ENCODE results near the gene FRK.
"Not testable (repeated sequence)": the region's sequence is repeated elsewhere in the genome, so short reads cannot be mapped to it uniquely, and the experiment has no call there.

The FRK gene

GRCh38 chr6:116008470-116009243, 52.0 kb downstream of the FRK start:
- no peak for DNase-seq (ENCODE audit: low spot score)

GRCh38 chr6:116004841-116005815, 55.6 kb downstream of the FRK start:
- DNase-seq (ENCODE audit: low spot score): no peak

GRCh38 chr6:116003668-116004067, 57.0 kb downstream of the FRK start:
- no peak for DNase-seq (ENCODE audit: low spot score)

- no peak for DNase-seq (ENCODE audit: low spot score)
Measured at GRCh38 chr6:116002756-116003155, 57.9 kb downstream of the FRK start.

GRCh38 chr6:115999235-115999634, 61.5 kb downstream of the FRK start:
- DNase-seq (ENCODE audit: low spot score): peak; percentile 11

- DNase-seq (ENCODE audit: low spot score): no peak
Measured at GRCh38 chr6:115997990-115998585, 62.6 kb downstream of the FRK start.

- no peak for DNase-seq (ENCODE audit: low spot score)
Measured at GRCh38 chr6:115986026-115986425, 74.7 kb downstream of the FRK start.

- DNase-seq (ENCODE audit: low spot score): no peak
Measured at GRCh38 chr6:115984809-115985208, 75.9 kb downstream of the FRK start.

GRCh38 chr6:115983998-115984397, 76.7 kb downstream of the FRK start:
- no peak for DNase-seq (ENCODE audit: low spot score)

- DNase-seq (ENCODE audit: low spot score): no peak
Measured at GRCh38 chr6:115982453-115982852, 78.2 kb downstream of the FRK start.

GRCh38 chr6:115977220-115977619, 83.5 kb downstream of the FRK start:
- no peak for DNase-seq (ENCODE audit: low spot score)

- no peak for DNase-seq (ENCODE audit: low spot score)
Measured at GRCh38 chr6:115976321-115976870, 84.3 kb downstream of the FRK start.

GRCh38 chr6:115972679-115973078, 88.0 kb downstream of the FRK start:
- DNase-seq (ENCODE audit: low spot score): no peak

GRCh38 chr6:115971785-115972184, 88.9 kb downstream of the FRK start:
- DNase-seq (ENCODE audit: low spot score): no peak

- no peak for DNase-seq (ENCODE audit: low spot score)
Measured at GRCh38 chr6:115969930-115970273, 90.8 kb downstream of the FRK start.

GRCh38 chr6:115969207-115969929, 91.3 kb downstream of the FRK start:
- DNase-seq (ENCODE audit: low spot score): no peak

GRCh38 chr6:115960286-115960685, 100.4 kb downstream of the FRK start:
- DNase-seq (ENCODE audit: low spot score): not testable (repeated sequence)

- DNase-seq (ENCODE audit: low spot score): no peak
Measured at GRCh38 chr6:115958958-115959357, 101.7 kb downstream of the FRK start.

- DNase-seq (ENCODE audit: low spot score): no peak
Measured at GRCh38 chr6:115954740-115955139, 106.0 kb downstream of the FRK start.

GRCh38 chr6:115948751-115949150, 111.9 kb downstream of the FRK start:
- DNase-seq (ENCODE audit: low spot score): no peak

GRCh38 chr6:115947966-115948541, 112.6 kb downstream of the FRK start:
- DNase-seq (ENCODE audit: low spot score): no peak

Measured in SK-N-DZ (cell line).